Panc1 (cell line): ENCODE data around the gene TIMM8A. TPM values are rescaled to one million over a fixed set of nuclear protein-coding genes. Genes with fewer than 3 reads are reported as not detected.

Source experiments
- ATAC-seq: fragments of 200-7000 bp; cut with Tn5 transposase; 2 replicates; pipeline ENCODE4 v1.9.1; 2020; ENCODE audit warnings: mild to moderate bottlenecking, moderate library complexity
- BruUV-seq: library from RNA; stranded (reverse); fragments of 400-500 nt; replicated peaks from 2 replicates; lab custom pipeline; 2021; lab: Mats Ljungman, UMichigan
- CTCF ChIA-PET: fragments of 300-600 bp; sonication (Branson Sonifier 250); formaldehyde crosslinking; loops from one replicate; lab custom pipeline; 2022; ENCODE audit warnings: antibody characterized with exemption; lab: Charles Lee
- POLR2A ChIA-PET: fragments of 300-600 bp; sonication (Branson Sonifier 250); formaldehyde crosslinking; loops from one replicate; lab custom pipeline; 2022; ENCODE audit warnings: antibody characterized with exemption; lab: Charles Lee
- DNase-seq: peaks from one replicate; pipeline ENCODE4 v3.0.0-alpha.2; 2010; ENCODE audit warnings: low read depth, low spot score
- H3K27ac ChIP-seq: 2 replicates; pipeline ENCODE4 v1.5.1; 2011; ENCODE audit warnings: mild to moderate bottlenecking, low read length, inconsistent platforms
- H3K27me3 ChIP-seq: fragments of 200-500 bp; sonication (Bioruptor generic); 2 replicates; pipeline ENCODE4 v1.6.0; 2014; ENCODE audit warnings: low read length, inconsistent platforms; ENCODE audit not compliant: control insufficient read depth, insufficient read depth
- H3K36me3 ChIP-seq: fragments of 200-500 bp; sonication (Bioruptor generic); 2 replicates; pipeline ENCODE4 v1.5.1; 2014; ENCODE audit warnings: inconsistent platforms, mild to moderate bottlenecking, low read length, moderate library complexity; ENCODE audit not compliant: control insufficient read depth, insufficient read depth
- H3K4me1 ChIP-seq: 2 replicates; pipeline ENCODE4 v1.5.1; 2011; ENCODE audit warnings: inconsistent platforms, mild to moderate bottlenecking, low read length, moderate library complexity; ENCODE audit not compliant: control insufficient read depth, insufficient read depth
- H3K4me3 ChIP-seq, 2 experiments: 2 replicates each; pipeline ENCODE4 v1.5.1; 2011 to 2012; ENCODE audit warnings: low read depth in 2 of 2, low read length in 2 of 2, mild to moderate bottlenecking in 2 of 2, inconsistent platforms in 1 of 2, moderate library complexity in 1 of 2
- H3K9me3 ChIP-seq: fragments of 200-500 bp; sonication (Bioruptor generic); 2 replicates; pipeline ENCODE4 v1.5.1; 2014; ENCODE audit warnings: low read depth, mild to moderate bottlenecking, inconsistent platforms, low read length, moderate library complexity; ENCODE audit not compliant: control insufficient read depth, insufficient read depth
- CTCF ChIP-seq: fragments of 450-650 bp; IDR thresholded peaks from 2 replicates; pipeline ENCODE4 v1.5.1; 2017; ENCODE audit warnings: mild to moderate bottlenecking
- POLR2AphosphoS5 ChIP-seq: IDR thresholded peaks from 2 replicates; pipeline ENCODE4 v1.6.1; 2012; ENCODE audit warnings: mild to moderate bottlenecking, low read depth, low read length, moderate library complexity
- REST ChIP-seq, 2 experiments: IDR thresholded peaks; 2 replicates each; pipeline ENCODE4 v1.6.1; 2011 to 2012; ENCODE audit warnings: low read depth in 2 of 2, control low read depth in 1 of 2, low read length in 1 of 2, mild to moderate bottlenecking in 1 of 2, moderate library complexity in 1 of 2; ENCODE audit not compliant: insufficient read depth in 1 of 2
- SIN3A ChIP-seq: IDR thresholded peaks from 2 replicates; pipeline ENCODE4 v1.6.1; 2012; ENCODE audit warnings: low read depth, mild to moderate bottlenecking, low read length, moderate library complexity, borderline replicate concordance; ENCODE audit not compliant: insufficient read depth
- TCF7L2 ChIP-seq: IDR thresholded peaks from 2 replicates; pipeline ENCODE4 v1.6.1; 2011; ENCODE audit warnings: mild to moderate bottlenecking, low read depth, low read length, inconsistent platforms
- in situ Hi-C: cut with HindIII; loops from 2 replicates; pipeline ENCODE4 v1.10.0; 2016; ENCODE audit warnings: low sequenced_read_pairs, low pct_unique_long_range_greater_than_20kb
- intact Hi-C: fragments of 100-400 bp; cut with micrococcal nuclease; formaldehyde crosslinking; loops from one replicate; pipeline ENCODE4 v1.10.0; 2022; ENCODE audit not compliant: unreplicated experiment
- total RNA-seq: library from RNA; stranded (reverse); gene quantifications from one replicate; pipeline ENCODE4 v1.2.1, GENCODE V29; 2021; ENCODE audit not compliant: unreplicated experiment

TIMM8A gene
- total RNA-seq, 1 experiment from 2014 or later: 39.1 TPM

- no peak overlapping the region for H3K4me3 ChIP-seq
- H3K27ac ChIP-seq: no peak overlapping the region
- no peaks in the 10 kb centered on the region for H3K27me3 ChIP-seq
- ChIA-PET CTCF (no interaction called here), POLR2A (no interaction called here)
- no peaks in the 10 kb centered on the region for H3K36me3 ChIP-seq
- H3K9me3 ChIP-seq: no peaks in the 10 kb centered on the region
- no peak for TF ChIP-seq POLR2AphosphoS5
- no peak for TF ChIP-seq TCF7L2
- TF ChIP-seq REST (IDR thresholded peaks at IDR 0.05; ENCODE audit: insufficient read depth in 1 of 2, low read depth in 2 of 2, low read length in 1 of 2): no peak
- TF ChIP-seq CTCF: no peak
- TF ChIP-seq SIN3A: no peak
- intact Hi-C loops (no loop called here), in situ Hi-C loops (no loop called here)
- ATAC-seq (no peak), DNase-seq (no peak)
- BruUV-seq: no TSS peak
- no peaks in the 10 kb centered on the region for H3K4me1 ChIP-seq
Observed at GRCh38 chrX:101359966-101360365, 11.4 kb upstream of the TIMM8A start.

- ChIA-PET POLR2A (no interaction called here), CTCF (no interaction called here)
- intact Hi-C loops (no loop called here), in situ Hi-C loops (no loop called here)
- ATAC-seq (peak; percentile 84), DNase-seq (no peak)
- Histone ChIP-seq H3K27me3 (no peaks in the 10 kb centered on the region), H3K9me3 (no peaks in the 10 kb centered on the region), H3K4me3 (no peak overlapping the region), H3K36me3 (no peaks in the 10 kb centered on the region), H3K4me1 (no peaks in the 10 kb centered on the region), H3K27ac (no peak overlapping the region)
- BruUV-seq: no TSS peak
- TF ChIP-seq CTCF: peak; percentile 57; the same call in 1 of the 2 replicates
- TF ChIP-seq SIN3A: no peak
Observed at GRCh38 chrX:101357166-101357795, 8.7 kb upstream of the TIMM8A start.
